Activated CD4-positive, alpha-beta T cell treated with anti-CD3 and anti-CD28 coated beads, Interleukin-2, amount 10 ng/mL, durations not matched to agents 7 days and 5 days (primary cell): ENCODE data around the gene ZNF639. TPM values are rescaled to one million over a fixed set of nuclear protein-coding genes. Genes with fewer than 3 reads are reported as not detected.

ENCODE experiments used
- CTCF ChIA-PET: fragments of 350-600 bp; sonication (Branson Sonifier 250); formaldehyde crosslinking; loops from one replicate; lab custom pipeline; 2021; ENCODE audit warnings: antibody characterized with exemption; lab: Charles Lee
- POLR2A ChIA-PET: fragments of 350-600 bp; sonication (Branson Sonifier 250); formaldehyde crosslinking; loops from one replicate; lab custom pipeline; 2021; ENCODE audit warnings: antibody characterized with exemption; lab: Charles Lee
- DNase-seq: peaks from one replicate; pipeline ENCODE4 v3.0.0-alpha.2; 2020
- H3K27ac Mint-ChIP-seq: one replicate; pipeline ENCODE4 v1.8.0; 2021; ENCODE audit warnings: mild to moderate bottlenecking, moderate library complexity, mixed read lengths
- H3K27me3 Mint-ChIP-seq: one replicate; pipeline ENCODE4 v1.8.0; 2021; ENCODE audit warnings: mixed read lengths
- H3K36me3 Mint-ChIP-seq: one replicate; pipeline ENCODE4 v1.8.0; 2021; ENCODE audit warnings: low read depth, mixed read lengths
- H3K4me1 Mint-ChIP-seq: one replicate; pipeline ENCODE4 v1.8.0; 2021; ENCODE audit warnings: mixed read lengths
- H3K4me3 Mint-ChIP-seq: one replicate; pipeline ENCODE4 v1.8.0; 2021; ENCODE audit warnings: mild to moderate bottlenecking, moderate library complexity, mixed read lengths
- H3K9me3 Mint-ChIP-seq: one replicate; pipeline ENCODE4 v1.8.0; 2021; ENCODE audit warnings: mixed read lengths
- total RNA-seq, 2 experiments: library from RNA; stranded (reverse); gene quantifications; one replicate each; pipeline ENCODE4 v1.2.3, GENCODE V29; 2021

ZNF639 gene
- total RNA-seq, 2 experiments from 2014 or later: 28.0 to 34.7 TPM

GRCh38 chr3:179323197-179324110 lies 623 bp downstream of the ZNF639 start:
- Mint-ChIP-seq H3K27me3 (peaks cover 6% of the 10 kb centered on the region), H3K4me1 (peaks cover 39% of the 10 kb centered on the region), H3K9me3 (no peaks in the 10 kb centered on the region), H3K4me3 (peak overlapping the region; percentile 94), H3K27ac (peak overlapping the region; percentile 97), H3K36me3 (peaks cover 19% of the 10 kb centered on the region)
- ChIA-PET POLR2A (no interaction called here), CTCF (interaction anchor here (0.6 to 1.8 kb wide), 3 partner anchors 13 to 308 kb away, joined by 3 to 5 read pairs (median 3); no protein-coding TSS in a partner anchor)
- peak; percentile 65 for DNase-seq

GRCh38 chr3:179324270-179324754 lies 1.5 kb downstream of the ZNF639 start:
- CTCF ChIA-PET: interaction anchor here (0.6 to 1.8 kb wide), 3 partner anchors 12 to 308 kb away, joined by 3 to 5 read pairs (median 3); no protein-coding TSS in a partner anchor
- DNase-seq: peak; percentile 27
- Mint-ChIP-seq H3K9me3 (no peaks in the 10 kb centered on the region), H3K4me1 (peaks cover 39% of the 10 kb centered on the region), H3K27ac (peak overlapping the region; percentile 97), H3K36me3 (peaks cover 19% of the 10 kb centered on the region), H3K27me3 (peaks cover 5% of the 10 kb centered on the region), H3K4me3 (peak overlapping the region; percentile 94)
- POLR2A ChIA-PET: no interaction called here

- peak overlapping the region; percentile 36 for H3K27ac Mint-ChIP-seq
- ChIA-PET CTCF (interaction anchor here (0.8 kb wide), 1 partner anchor 8 kb away, joined by 3 read pairs; no protein-coding TSS in a partner anchor), POLR2A (interaction anchor here (0.6 kb wide), 1 partner anchor 318 kb away, joined by 3 read pairs; no protein-coding TSS in a partner anchor)
Measured at GRCh38 chr3:179330438-179330837, 7.6 kb downstream of the ZNF639 start.

GRCh38 chr3:179332240-179332639 lies 9.4 kb downstream of the ZNF639 start:
- Mint-ChIP-seq H3K9me3 (no peaks in the 10 kb centered on the region), H3K4me3 (no peak overlapping the region), H3K27ac (no peak overlapping the region), H3K4me1 (peaks cover 4% of the 10 kb centered on the region), H3K27me3 (no peaks in the 10 kb centered on the region), H3K36me3 (peaks cover 48% of the 10 kb centered on the region)
- no peak for DNase-seq
- ChIA-PET POLR2A (no interaction called here), CTCF (no interaction called here)

More at GRCh38 chr3:179330438-179330837, 7.6 kb downstream of the ZNF639 start:
- H3K36me3 Mint-ChIP-seq: peaks cover 42% of the 10 kb centered on the region
- H3K4me3 Mint-ChIP-seq: no peak overlapping the region
- H3K27me3 Mint-ChIP-seq: no peaks in the 10 kb centered on the region
- H3K4me1 Mint-ChIP-seq: peaks cover 8% of the 10 kb centered on the region
- H3K9me3 Mint-ChIP-seq: no peaks in the 10 kb centered on the region
- no peak for DNase-seq

GRCh38 chr3:179333084-179333483 lies 10.3 kb downstream of the ZNF639 start:
- Mint-ChIP-seq H3K4me3 (no peak overlapping the region), H3K36me3 (peaks cover 53% of the 10 kb centered on the region), H3K27me3 (no peaks in the 10 kb centered on the region), H3K9me3 (no peaks in the 10 kb centered on the region), H3K4me1 (no peaks in the 10 kb centered on the region), H3K27ac (no peak overlapping the region)
- ChIA-PET POLR2A (no interaction called here), CTCF (no interaction called here)
- DNase-seq: no peak

GRCh38 chr3:179336345-179336929 lies 13.6 kb downstream of the ZNF639 start:
- Mint-ChIP-seq H3K4me1 (no peaks in the 10 kb centered on the region), H3K4me3 (no peak overlapping the region), H3K36me3 (peaks cover 45% of the 10 kb centered on the region), H3K27ac (no peak overlapping the region), H3K9me3 (no peaks in the 10 kb centered on the region), H3K27me3 (no peaks in the 10 kb centered on the region)
- ChIA-PET POLR2A (no interaction called here), CTCF (interaction anchor here (0.6 to 1.6 kb wide), 4 partner anchors 13 to 289 kb away, joined by 3 to 5 read pairs (median 3); no protein-coding TSS in a partner anchor)
- no peak for DNase-seq

- CTCF ChIA-PET: no interaction called here
Measured at GRCh38 chr3:179347345-179348194, 24.7 kb downstream of the ZNF639 start, which contains the start of gene MFN1. MFN1 (plus strand) TSS chr3:179347709; CDS start chr3:179348852, 1,143 bp downstream.

GRCh38 chr3:179348325-179349013 lies 25.6 kb downstream of the ZNF639 start:
- Mint-ChIP-seq H3K27ac (peak overlapping the region; percentile 95), H3K9me3 (no peaks in the 10 kb centered on the region), H3K4me3 (peak overlapping the region; percentile 95), H3K36me3 (peaks cover 19% of the 10 kb centered on the region), H3K27me3 (no peaks in the 10 kb centered on the region), H3K4me1 (peaks cover 23% of the 10 kb centered on the region)
- CTCF ChIA-PET: no interaction called here
- no peak for DNase-seq
- POLR2A ChIA-PET: no interaction called here

More at GRCh38 chr3:179347345-179348194, 24.7 kb downstream of the ZNF639 start, which contains the start of gene MFN1:
- POLR2A ChIA-PET: no interaction called here
- Mint-ChIP-seq H3K9me3 (no peaks in the 10 kb centered on the region), H3K36me3 (peaks cover 13% of the 10 kb centered on the region), H3K4me1 (peaks cover 23% of the 10 kb centered on the region), H3K27ac (peak within 1 kb of the TSS; percentile 95), H3K4me3 (peak within 1 kb of the TSS; percentile 95), H3K27me3 (no peaks in the 10 kb centered on the region)
- DNase-seq: peak; percentile 93

- Mint-ChIP-seq H3K27me3 (no peaks in the 10 kb centered on the region), H3K27ac (no peak overlapping the region), H3K36me3 (peaks cover 65% of the 10 kb centered on the region), H3K4me3 (no peak overlapping the region), H3K9me3 (no peaks in the 10 kb centered on the region), H3K4me1 (peaks cover 14% of the 10 kb centered on the region)
- DNase-seq: no peak
- ChIA-PET POLR2A (no interaction called here), CTCF (no interaction called here)
Measured at GRCh38 chr3:179355996-179356395, 33.2 kb downstream of the ZNF639 start.

- Mint-ChIP-seq H3K27ac (no peak overlapping the region), H3K4me1 (no peaks in the 10 kb centered on the region), H3K36me3 (peaks cover 32% of the 10 kb centered on the region), H3K4me3 (no peak overlapping the region), H3K27me3 (no peaks in the 10 kb centered on the region), H3K9me3 (no peaks in the 10 kb centered on the region)
- DNase-seq: no peak
- ChIA-PET CTCF (interaction anchor here (1.2 kb wide), 1 partner anchor 11 kb away, joined by 3 read pairs; no protein-coding TSS in a partner anchor), POLR2A (interaction anchor here (0.6 kb wide), 1 partner anchor 26 kb away, joined by 5 read pairs; no protein-coding TSS in a partner anchor)
Measured at GRCh38 chr3:179363332-179363731, 40.5 kb downstream of the ZNF639 start.

- ChIA-PET CTCF (no interaction called here), POLR2A (no interaction called here)
- DNase-seq: no peak
- Mint-ChIP-seq H3K27me3 (no peaks in the 10 kb centered on the region), H3K36me3 (peaks cover 26% of the 10 kb centered on the region), H3K9me3 (no peaks in the 10 kb centered on the region), H3K4me1 (no peaks in the 10 kb centered on the region), H3K27ac (no peak overlapping the region), H3K4me3 (no peak overlapping the region)
Measured at GRCh38 chr3:179369621-179370020, 46.8 kb downstream of the ZNF639 start.
